H9 (cell line): ENCODE measurements around the gene HCRT. TPM values are rescaled to one million over a fixed set of nuclear protein-coding genes. Genes with fewer than 3 reads are reported as not detected.
A peak's percentile ranks its signal among the peaks of the same experiment; 100 is the strongest.

Experiments
- DNase-seq: peaks from one replicate; pipeline ENCODE4 v3.0.0-alpha.2; 2017
- H2AFZ ChIP-seq: one replicate; pipeline ENCODE4 v1.6.1; 2013; ENCODE audit warnings: mild to moderate bottlenecking, low read length, control low read depth, moderate library complexity
- H2AK5ac ChIP-seq: 2 replicates; pipeline ENCODE4 v1.6.1; 2013; ENCODE audit warnings: low read length, control low read depth, mixed read lengths; ENCODE audit not compliant: insufficient read length
- H2BK120ac ChIP-seq: one replicate; pipeline ENCODE4 v1.6.1; 2013; ENCODE audit warnings: low read depth, mild to moderate bottlenecking, low read length, control low read depth, inconsistent platforms; ENCODE audit not compliant: poor library complexity, severe bottlenecking
- H2BK12ac ChIP-seq: 2 replicates; pipeline ENCODE4 v1.6.1; 2013; ENCODE audit warnings: low read length, control low read depth, mixed read lengths, low read depth; ENCODE audit not compliant: insufficient read length
- H2BK15ac ChIP-seq: 2 replicates; pipeline ENCODE4 v1.6.1; 2013; ENCODE audit warnings: low read depth, low read length, control low read depth
- H2BK20ac ChIP-seq: one replicate; pipeline ENCODE4 v1.6.1; 2013; ENCODE audit warnings: low read depth, mild to moderate bottlenecking, low read length, control low read depth, inconsistent platforms; ENCODE audit not compliant: poor library complexity, severe bottlenecking
- H2BK5ac ChIP-seq: 2 replicates; pipeline ENCODE4 v1.6.1; 2013; ENCODE audit warnings: low read length, control low read depth, mixed read lengths; ENCODE audit not compliant: insufficient read length
- H3K14ac ChIP-seq: 2 replicates; pipeline ENCODE4 v1.6.1; 2013; ENCODE audit warnings: low read length, control low read depth; ENCODE audit not compliant: insufficient read depth
- H3K18ac ChIP-seq: 2 replicates; pipeline ENCODE4 v1.6.1; 2013; ENCODE audit warnings: low read depth, mild to moderate bottlenecking, mixed read lengths, low read length, control low read depth; ENCODE audit not compliant: insufficient read length
- H3K23ac ChIP-seq: 2 replicates; pipeline ENCODE4 v1.6.1; 2013; ENCODE audit warnings: low read length, control low read depth, mixed read lengths, low read depth; ENCODE audit not compliant: insufficient read length
- H3K23me2 ChIP-seq: 2 replicates; pipeline ENCODE4 v1.6.1; 2013; ENCODE audit warnings: low read depth, mild to moderate bottlenecking, mixed read lengths, low read length, control low read depth; ENCODE audit not compliant: insufficient read length, poor library complexity, severe bottlenecking
- H3K27ac ChIP-seq: 2 replicates; pipeline ENCODE4 v1.5.1; 2013; ENCODE audit warnings: low read length, control low read depth, mixed read lengths, low read depth; ENCODE audit not compliant: insufficient read length
- H3K27me3 ChIP-seq: 2 replicates; pipeline ENCODE4 v1.6.1; 2013; ENCODE audit warnings: low read length, control low read depth, inconsistent platforms; ENCODE audit not compliant: insufficient read depth
- H3K4ac ChIP-seq: 2 replicates; pipeline ENCODE4 v1.6.1; 2013; ENCODE audit warnings: low read depth, mild to moderate bottlenecking, control low read depth, inconsistent platforms, low read length, moderate library complexity
- H3K4me1 ChIP-seq: 2 replicates; pipeline ENCODE4 v1.6.1; 2013; ENCODE audit warnings: low read length, control low read depth, inconsistent platforms; ENCODE audit not compliant: insufficient read depth
- H3K4me2 ChIP-seq: 2 replicates; pipeline ENCODE4 v1.6.1; 2013; ENCODE audit warnings: low read length, control low read depth, mixed read lengths; ENCODE audit not compliant: insufficient read length, insufficient read depth
- H3K56ac ChIP-seq: 2 replicates; pipeline ENCODE4 v1.6.1; 2013; ENCODE audit warnings: low read depth, mild to moderate bottlenecking, mixed read lengths, low read length, control low read depth; ENCODE audit not compliant: insufficient read length
- H3K79me1 ChIP-seq: 2 replicates; pipeline ENCODE4 v1.6.1; 2013; ENCODE audit warnings: low read depth, mild to moderate bottlenecking, moderate library complexity, low read length, control low read depth, inconsistent platforms; ENCODE audit not compliant: insufficient read depth, poor library complexity, severe bottlenecking
- H3K79me2 ChIP-seq: 2 replicates; pipeline ENCODE4 v1.6.1; 2013; ENCODE audit warnings: low read length, control low read depth, inconsistent platforms; ENCODE audit not compliant: insufficient read depth
- H3K9ac ChIP-seq: 2 replicates; pipeline ENCODE4 v1.6.1; 2013; ENCODE audit warnings: low read length, control low read depth, mixed read lengths; ENCODE audit not compliant: insufficient read length; ENCODE audit errors: extremely low read depth
- H3K9me3 ChIP-seq: one replicate; pipeline ENCODE4 v1.6.1; 2013; ENCODE audit warnings: low read depth, low read length, inconsistent platforms; ENCODE audit not compliant: control insufficient read depth
- H3T11ph ChIP-seq: one replicate; pipeline ENCODE4 v1.6.1; 2013; ENCODE audit warnings: mild to moderate bottlenecking, low read length, control low read depth, inconsistent platforms
- H4K20me1 ChIP-seq: one replicate; pipeline ENCODE4 v1.6.1; 2013; ENCODE audit not compliant: control insufficient read depth, insufficient read length, insufficient read depth
- H4K5ac ChIP-seq: 2 replicates; pipeline ENCODE4 v1.6.1; 2013; ENCODE audit warnings: low read depth, mild to moderate bottlenecking, mixed read lengths, low read length, control low read depth; ENCODE audit not compliant: insufficient read length
- H4K8ac ChIP-seq: replicated peaks from 2 replicates; pipeline ENCODE4 v1.6.1; 2013; ENCODE audit warnings: low read length, control low read depth, mixed read lengths, low read depth; ENCODE audit not compliant: insufficient read length
- H4K91ac ChIP-seq: 2 replicates; pipeline ENCODE4 v1.6.1; 2013; ENCODE audit warnings: low read depth, mild to moderate bottlenecking, moderate library complexity, mixed read lengths, low read length, control low read depth; ENCODE audit not compliant: insufficient read length
- H3K27ac Mint-ChIP-seq, 3 experiments: 2 replicates in 2 of 3; 3 replicates in 1 of 3; pipeline ENCODE4 v1.8.0; 2020 to 2021; ENCODE audit warnings: mixed read lengths in 3 of 3, mild to moderate bottlenecking in 1 of 3, moderate library complexity in 1 of 3
- H3K27me3 Mint-ChIP-seq: 2 replicates; pipeline ENCODE4 v1.8.0; 2021; ENCODE audit warnings: low read depth, mild to moderate bottlenecking, moderate library complexity, mixed read lengths
- H3K36me3 Mint-ChIP-seq, 3 experiments: 2 replicates in 2 of 3; 3 replicates in 1 of 3; pipeline ENCODE4 v1.8.0; 2020 to 2021; ENCODE audit warnings: low read depth in 3 of 3, mixed read lengths in 3 of 3; ENCODE audit not compliant: insufficient read depth in 1 of 3
- H3K4me1 Mint-ChIP-seq, 2 experiments: 2 replicates each; pipeline ENCODE4 v1.8.0; 2020; ENCODE audit warnings: mixed read lengths in 2 of 2
- H3K4me3 Mint-ChIP-seq, 2 experiments: 2 replicates in 1 of 2; 3 replicates in 1 of 2; pipeline ENCODE4 v1.8.0; 2020 to 2021; ENCODE audit warnings: mild to moderate bottlenecking in 2 of 2, mixed read lengths in 2 of 2, moderate library complexity in 1 of 2
- H3K9me3 Mint-ChIP-seq, 2 experiments: 2 replicates in 1 of 2; 3 replicates in 1 of 2; pipeline ENCODE4 v1.8.0; 2020; ENCODE audit warnings: mild to moderate bottlenecking in 2 of 2, mixed read lengths in 2 of 2, moderate library complexity in 1 of 2
- WGBS: extraction: QIAGEN DNeasy Blood & Tissue Kit; methylation state at CpG from one replicate; pipeline ENCODE4 v1.1.7; 2013; ENCODE audit warnings: missing lambda C conversion rate, low lambda C conversion rate, mixed read lengths; ENCODE audit not compliant: insufficient read length; ENCODE audit errors: extremely low coverage; 5-methylcytosine and 5-hydroxymethylcytosine counted together
- total RNA-seq: library from RNA; stranded (reverse); gene quantifications from 2 replicates; pipeline ENCODE4 v1.2.1, GENCODE V29; 2021
- TF ChIP-seq, protein P1 (sequence below): fragments of 200-600 bp; sonication (generic); conservative IDR thresholded peaks from 3 replicates; pipeline ENCODE4 v1.8.0; 2021; ENCODE audit warnings: antibody characterized with exemption, mild to moderate bottlenecking

HCRT gene
- total RNA-seq, 1 experiment from 2014 or later = not detected

DNA sequence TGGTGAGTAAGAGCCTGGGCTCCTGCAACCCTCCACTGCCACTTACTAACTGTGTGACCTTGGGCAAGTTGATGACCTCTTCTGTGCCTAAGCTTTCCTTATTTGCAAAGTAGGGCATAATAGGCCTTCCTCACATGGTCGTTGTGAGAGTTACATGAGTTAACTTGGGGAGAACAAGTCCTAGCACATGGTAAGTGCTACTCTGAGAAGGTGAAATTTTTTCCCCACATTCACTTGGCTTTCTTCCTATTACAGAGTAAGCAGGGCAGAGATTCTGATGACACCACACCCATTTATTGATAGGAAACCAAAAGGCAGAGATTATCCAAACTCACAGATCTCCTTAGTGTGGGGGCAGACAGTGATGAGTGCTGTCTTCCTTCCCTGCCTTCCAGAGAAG, 5.9 kb downstream of the HCRT start:
- Histone ChIP-seq H2AK5ac (no peak overlapping the region), H2BK20ac (no peak overlapping the region), H3K9ac (no peak overlapping the region), H3K4ac (no peak overlapping the region), H3K9me3 (no peaks in the 10 kb centered on the region), H2BK120ac (no peak overlapping the region), H2BK12ac (no peak overlapping the region), H2AFZ (no peak overlapping the region), H2BK15ac (no peak overlapping the region), H2BK5ac (no peak overlapping the region), H3K18ac (no peak overlapping the region), H3K79me2 (no peaks in the 10 kb centered on the region), H3T11ph (no peak overlapping the region), H3K23ac (no peak overlapping the region), H3K27me3 (peaks cover 8% of the 10 kb centered on the region; the same call in 1 of the 2 replicates), H3K4me1 (peaks cover 3% of the 10 kb centered on the region; the same call in 1 of the 2 replicates), H3K23me2 (peaks cover 18% of the 10 kb centered on the region), H4K91ac (no peak overlapping the region), H4K20me1 (peaks cover 3% of the 10 kb centered on the region), H3K4me2 (no peak overlapping the region), H4K5ac (no peak overlapping the region), H3K56ac (no peak overlapping the region), H3K27ac (no peak overlapping the region), H4K8ac (no peak overlapping the region), H3K79me1 (no peaks in the 10 kb centered on the region), H3K14ac (no peak overlapping the region)
- no CpG with 5 or more reads among the region's 1 CpG for WGBS
- Mint-ChIP-seq H3K4me3 (peak overlapping the region in 1 of 2 experiments; percentile 87; a peak in 1 of 5 replicates), H3K27me3 (peaks cover 57% of the 10 kb centered on the region), H3K27ac (no peak overlapping the region), H3K4me1 (peaks cover 19 to 22% of the 10 kb centered on the region in 2 experiments), H3K9me3 (no peaks in the 10 kb centered on the region; a peak in 1 of 5 replicates), H3K36me3 (no peaks in the 10 kb centered on the region; a peak in 1 of 7 replicates)
- DNase-seq = no peak
- TF ChIP-seq, protein P1, sequence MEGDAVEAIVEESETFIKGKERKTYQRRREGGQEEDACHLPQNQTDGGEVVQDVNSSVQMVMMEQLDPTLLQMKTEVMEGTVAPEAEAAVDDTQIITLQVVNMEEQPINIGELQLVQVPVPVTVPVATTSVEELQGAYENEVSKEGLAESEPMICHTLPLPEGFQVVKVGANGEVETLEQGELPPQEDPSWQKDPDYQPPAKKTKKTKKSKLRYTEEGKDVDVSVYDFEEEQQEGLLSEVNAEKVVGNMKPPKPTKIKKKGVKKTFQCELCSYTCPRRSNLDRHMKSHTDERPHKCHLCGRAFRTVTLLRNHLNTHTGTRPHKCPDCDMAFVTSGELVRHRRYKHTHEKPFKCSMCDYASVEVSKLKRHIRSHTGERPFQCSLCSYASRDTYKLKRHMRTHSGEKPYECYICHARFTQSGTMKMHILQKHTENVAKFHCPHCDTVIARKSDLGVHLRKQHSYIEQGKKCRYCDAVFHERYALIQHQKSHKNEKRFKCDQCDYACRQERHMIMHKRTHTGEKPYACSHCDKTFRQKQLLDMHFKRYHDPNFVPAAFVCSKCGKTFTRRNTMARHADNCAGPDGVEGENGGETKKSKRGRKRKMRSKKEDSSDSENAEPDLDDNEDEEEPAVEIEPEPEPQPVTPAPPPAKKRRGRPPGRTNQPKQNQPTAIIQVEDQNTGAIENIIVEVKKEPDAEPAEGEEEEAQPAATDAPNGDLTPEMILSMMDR = no peak
